Loucy (cell line): ENCODE results near the gene ADSL.

Source experiments
- CTCF ChIP-seq: fragments of 200-600 bp; sonication (generic); conservative IDR thresholded peaks from 2 replicates; pipeline ENCODE4 v1.5.1; 2014; ENCODE audit warnings: mild to moderate bottlenecking, antibody characterized with exemption, low read length
- EZH2phosphoT487 ChIP-seq: fragments of 200-600 bp; IDR thresholded peaks from 2 replicates; pipeline ENCODE4 v1.6.1; 2018; ENCODE audit warnings: antibody characterized with exemption, mild to moderate bottlenecking, moderate library complexity, borderline replicate concordance

GRCh38 chr22:40383905-40384304, 37.6 kb downstream of the ADSL start:
- TF ChIP-seq CTCF = no peak
- TF ChIP-seq EZH2phosphoT487 = no peak
